NCI-H345 treated with DMSO at 0.1 percent for 48 hours (cell line): ENCODE data around the gene ACRV1.

Source experiments
- DNase-seq: peaks from one replicate; lab custom pipeline; 2025; ENCODE audit not compliant: unreplicated experiment; lab: John Stamatoyannopoulos, UW

The ACRV1 gene

GRCh38 chr11:125662689-125663088 is 18.0 kb downstream of the ACRV1 start:
- no peak for DNase-seq

- no peak for DNase-seq
Measured at GRCh38 chr11:125649465-125650166, 31.0 kb downstream of the ACRV1 start.

- DNase-seq: no peak
Measured at GRCh38 chr11:125645871-125646270, 34.8 kb downstream of the ACRV1 start.

- no peak for DNase-seq
Measured at GRCh38 chr11:125638315-125638714, 42.3 kb downstream of the ACRV1 start.

- no peak for DNase-seq
Measured at GRCh38 chr11:125637840-125638239, 42.8 kb downstream of the ACRV1 start.

- DNase-seq: no peak
Measured at GRCh38 chr11:125627236-125627910, 53.3 kb downstream of the ACRV1 start.

- peak; percentile 57 for DNase-seq
Measured at GRCh38 chr11:125626288-125626950, 54.2 kb downstream of the ACRV1 start.

- DNase-seq: peak; percentile 88
Measured at GRCh38 chr11:125625630-125626287, 54.9 kb downstream of the ACRV1 start.

GRCh38 chr11:125625225-125625629 is 55.4 kb downstream of the ACRV1 start:
- DNase-seq: peak; percentile 73

- DNase-seq: no peak
Measured at GRCh38 chr11:125624756-125625213, 55.9 kb downstream of the ACRV1 start, which contains the start of gene CHEK1. CHEK1 (plus strand) TSS chr11:125625163; CDS start chr11:125626769, 1,606 bp downstream.

- DNase-seq: no peak
Measured at GRCh38 chr11:125623064-125623463, 57.6 kb downstream of the ACRV1 start.

GRCh38 chr11:125621995-125622394 is 58.7 kb downstream of the ACRV1 start:
- no peak for DNase-seq
